Central memory CD4-positive, alpha-beta T cell (primary cell): ENCODE results near the gene CCDC9B.

Source experiments
- DNase-seq: peaks from one replicate; pipeline ENCODE4 v3.0.0; 2022

The CCDC9B gene

DNA sequence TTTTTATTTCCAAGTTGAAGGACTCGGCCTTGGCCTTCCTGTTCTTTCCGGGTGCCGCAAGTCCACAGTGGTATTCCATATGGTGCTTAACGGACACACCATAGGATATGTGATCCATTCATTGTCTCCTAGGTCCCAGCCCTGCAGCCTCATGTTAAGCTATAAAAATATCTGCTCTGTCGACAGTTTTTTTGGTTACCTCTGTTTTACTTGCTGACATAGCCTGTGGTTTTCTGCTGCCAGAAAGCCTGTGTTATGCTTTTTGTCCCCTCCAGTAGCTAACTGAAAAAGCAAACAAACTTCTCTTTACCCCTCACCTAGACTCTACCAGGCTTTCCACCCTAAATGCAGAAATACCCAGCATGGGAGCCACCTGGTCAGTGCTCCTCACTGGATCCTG is 12.0 kb downstream of the CCDC9B start:
- DNase-seq = no peak

DNA sequence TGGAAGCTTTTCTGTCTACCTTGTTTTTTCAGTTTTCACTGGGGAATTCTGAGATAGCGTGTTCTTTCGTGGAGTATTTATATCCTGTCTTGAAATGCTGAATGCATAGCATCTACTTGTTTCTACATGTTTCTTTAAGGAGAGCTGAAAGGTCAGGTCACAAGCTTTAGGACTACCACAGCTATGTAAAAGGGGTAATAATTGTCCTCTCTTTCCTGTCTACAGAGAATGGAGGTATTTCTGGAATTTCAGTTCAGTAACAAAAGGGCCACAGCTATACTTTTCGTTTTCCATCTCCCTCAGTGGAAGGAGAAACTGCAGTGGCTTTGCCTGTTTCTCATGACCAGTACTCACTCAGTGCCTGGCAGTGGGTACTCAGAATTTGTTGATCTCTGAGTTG is 12.6 kb downstream of the CCDC9B start:
- no peak for DNase-seq

DNA sequence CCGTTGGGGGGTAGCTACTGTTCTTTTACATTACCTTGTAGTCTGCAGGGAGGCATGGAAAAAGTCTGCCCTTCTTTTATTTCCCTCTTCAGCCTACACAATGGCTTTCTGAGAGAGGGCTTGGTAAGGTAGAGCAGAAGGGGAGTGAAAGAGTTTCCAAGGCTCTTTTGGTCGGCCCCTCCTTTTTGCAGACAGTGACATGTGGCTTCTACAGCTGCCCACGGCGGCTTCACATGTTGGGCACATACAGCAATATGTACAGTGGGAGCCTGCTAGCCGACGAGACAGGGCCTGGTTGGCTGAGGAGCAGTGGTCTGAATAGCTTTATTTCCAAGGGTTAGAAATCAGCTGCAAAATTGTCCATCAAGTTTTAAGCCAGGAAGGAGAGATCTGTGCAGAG is 13.3 kb downstream of the CCDC9B start:
- no peak for DNase-seq

DNA sequence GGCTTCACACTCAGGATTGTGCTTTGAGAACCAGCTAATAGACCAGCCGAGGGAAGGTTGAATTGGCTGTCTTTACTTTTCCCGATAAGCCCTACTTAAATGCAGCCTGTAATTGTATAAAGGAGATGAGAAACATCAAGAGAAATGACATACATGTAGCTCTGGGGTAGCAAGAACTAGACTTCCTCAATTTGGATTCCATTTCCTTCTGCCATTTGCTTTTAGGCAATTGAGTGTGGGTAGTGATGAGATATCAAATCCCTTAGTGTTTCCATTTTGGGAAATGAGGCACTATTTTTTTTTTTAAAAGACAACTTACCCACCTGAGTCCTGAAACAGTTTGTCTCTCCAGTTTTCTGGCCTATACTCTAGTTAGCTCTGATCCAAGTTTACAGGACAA is 15.0 kb downstream of the CCDC9B start:
- no peak for DNase-seq

DNA sequence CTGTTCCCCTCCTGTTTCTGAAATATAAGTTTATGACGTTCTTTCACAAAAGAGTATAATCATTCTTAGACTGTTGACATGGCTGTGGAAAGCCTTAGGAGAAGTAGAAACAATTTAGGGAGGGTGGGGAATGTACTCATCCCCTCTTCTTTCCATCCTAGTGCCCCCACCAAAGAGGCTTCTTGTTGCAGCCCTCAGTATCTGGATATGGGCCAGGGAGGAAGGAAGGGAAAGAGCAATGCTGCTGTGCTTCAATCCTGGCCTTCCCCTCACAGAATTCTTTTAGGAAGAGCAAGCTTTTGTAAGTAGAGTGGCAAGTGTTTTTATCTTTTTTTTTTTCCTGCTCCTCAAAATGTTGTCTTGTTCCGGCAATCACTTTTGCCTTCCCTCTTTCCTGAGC is 15.6 kb downstream of the CCDC9B start:
- no peak for DNase-seq

DNA sequence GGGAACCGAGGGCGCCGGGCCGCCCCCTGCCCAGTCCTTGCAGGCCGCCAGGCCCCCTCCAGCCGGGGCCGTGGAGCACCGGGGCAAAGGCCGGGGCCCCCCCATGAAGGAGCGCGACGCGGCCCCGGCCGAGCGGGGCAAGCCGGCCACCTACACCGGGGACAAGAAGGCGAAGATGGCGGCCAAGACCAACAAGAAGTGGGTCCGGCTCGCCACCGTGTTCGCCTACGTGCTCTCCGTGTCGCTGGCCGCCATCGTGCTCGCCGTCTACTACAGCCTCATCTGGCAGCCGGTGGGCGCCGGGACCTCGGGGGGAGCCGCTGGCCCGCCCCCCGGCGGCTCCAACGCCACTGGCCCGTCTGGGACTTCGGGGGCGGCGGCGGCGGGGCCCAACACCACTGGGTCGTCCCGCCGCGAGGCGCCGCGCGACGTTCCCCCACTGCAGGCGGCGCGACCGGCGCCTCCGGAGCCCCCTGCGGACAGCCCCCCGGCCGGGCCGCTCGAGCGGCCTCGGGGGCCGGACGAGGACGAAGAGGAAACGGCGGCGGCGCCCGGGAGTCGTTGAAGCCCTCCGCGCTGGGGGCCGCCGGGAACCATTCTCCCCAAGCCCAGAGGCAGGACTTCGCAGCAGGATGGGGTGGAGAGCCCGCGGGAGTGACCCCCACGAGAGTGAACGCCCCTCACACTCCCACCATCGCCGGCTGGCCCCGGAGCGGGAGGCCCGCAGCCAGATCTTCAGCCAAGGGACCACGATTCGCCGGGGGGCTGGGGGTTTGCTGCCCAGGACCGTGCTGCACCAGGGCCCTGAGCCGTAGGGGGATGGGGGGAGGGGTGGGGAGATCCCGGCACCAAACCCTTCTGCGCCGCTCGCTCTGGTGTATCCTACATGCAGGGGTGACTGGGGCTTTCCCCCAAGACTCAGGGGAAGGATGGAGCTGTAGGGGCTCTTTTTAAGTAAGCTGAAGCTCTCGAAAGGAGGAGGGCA is 16.5 kb downstream of the CCDC9B start:
- DNase-seq = no peak

DNA sequence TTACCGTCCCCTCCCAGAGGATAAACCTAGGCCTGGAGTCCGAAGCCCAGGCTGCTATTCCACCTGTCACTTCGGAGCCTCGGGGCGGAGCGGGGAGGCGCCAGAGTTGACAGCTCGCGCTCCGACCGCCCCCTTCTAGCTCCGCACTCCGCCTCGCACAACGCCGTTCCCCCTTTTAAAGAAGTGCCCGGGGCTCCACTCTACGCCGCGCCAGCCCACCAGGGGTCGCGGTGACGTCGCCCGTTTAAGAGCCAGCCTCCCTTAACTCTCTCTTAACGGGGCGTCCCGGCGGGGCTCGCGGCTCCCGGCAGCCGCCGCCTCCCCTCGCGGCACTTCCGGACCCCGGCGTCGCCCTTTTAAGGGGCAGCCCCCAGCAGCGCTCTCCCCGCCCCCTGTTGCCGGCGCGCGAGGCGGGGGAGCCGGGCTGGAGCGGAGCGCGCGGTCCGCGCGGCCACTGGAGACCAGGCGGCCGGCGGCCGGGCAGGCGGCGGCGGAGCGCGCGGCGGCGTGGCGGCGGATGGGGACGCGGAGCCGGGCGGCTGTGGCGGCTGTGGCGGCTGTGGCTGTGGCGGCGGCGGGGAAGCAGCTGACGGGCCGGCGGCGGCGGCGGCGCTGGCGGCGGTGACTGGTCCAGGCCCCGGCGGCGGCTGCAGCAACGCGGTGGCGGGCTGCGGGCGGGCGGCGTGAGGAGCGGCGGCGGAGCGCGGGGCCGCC is 17.3 kb downstream of the CCDC9B start, which contains the start of gene INAFM2:
INAFM2 (plus strand) TSS at position 454 of the 714 bp plus-strand sequence. CDS start 364 bp downstream, outside the sequence.
- DNase-seq = peak; percentile 86

DNA sequence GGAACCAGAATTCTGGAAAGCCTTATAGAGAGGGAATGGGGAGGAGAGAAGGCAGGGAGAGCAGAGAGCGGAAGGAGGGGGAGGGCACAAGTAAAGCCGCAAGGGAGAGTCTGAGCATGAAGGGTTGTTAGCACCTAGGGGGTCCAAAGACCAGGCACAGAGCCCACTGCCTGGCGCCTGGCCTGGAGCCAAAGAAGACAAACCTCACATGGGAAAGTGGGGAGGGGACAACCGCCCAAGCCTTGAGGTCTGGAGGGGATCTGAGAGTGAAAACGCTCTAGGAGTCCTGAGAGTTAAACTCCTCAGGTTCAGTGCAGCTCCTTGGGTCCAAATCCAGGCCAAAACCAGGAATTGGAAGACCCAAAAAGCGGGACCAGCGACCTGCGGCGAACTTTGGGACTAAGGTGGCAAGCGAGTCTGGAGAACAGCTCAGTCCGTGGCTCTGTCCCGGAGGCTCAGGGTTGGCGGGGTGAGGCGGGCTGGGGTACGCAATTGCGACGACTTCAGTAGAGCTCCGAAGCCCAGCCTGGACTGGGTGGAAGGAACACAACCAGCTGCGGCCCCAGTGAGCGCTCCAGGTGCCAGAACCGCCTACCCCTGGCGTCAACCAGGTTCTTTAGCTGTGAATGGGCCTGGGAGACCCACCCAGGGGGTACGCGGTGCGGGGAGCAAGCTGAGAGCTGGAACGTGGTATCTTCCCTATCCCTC is 18.1 kb downstream of the CCDC9B start:
- no peak for DNase-seq

DNA sequence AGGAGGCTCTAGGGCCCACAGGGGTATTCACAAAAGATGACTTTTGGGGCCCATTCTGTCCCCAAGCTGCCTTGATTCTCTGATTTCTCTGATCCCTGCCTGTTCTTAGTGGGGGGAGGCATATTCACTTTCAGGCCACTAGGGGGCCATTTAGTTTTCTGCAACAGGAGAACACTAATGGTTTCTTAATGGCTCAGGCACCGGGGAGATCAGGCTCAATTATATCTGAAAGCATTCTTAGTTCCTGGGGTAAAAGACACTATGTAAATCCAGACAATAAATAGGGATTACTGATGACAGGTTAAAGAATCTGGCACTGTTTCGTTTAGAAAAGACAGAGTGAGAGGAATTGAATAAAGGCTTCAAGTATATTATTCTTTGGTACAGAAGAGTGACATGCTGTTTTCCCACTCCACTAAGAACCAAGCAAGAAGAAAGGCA is 19.8 kb downstream of the CCDC9B start:
- peak; percentile 62 for DNase-seq

DNA sequence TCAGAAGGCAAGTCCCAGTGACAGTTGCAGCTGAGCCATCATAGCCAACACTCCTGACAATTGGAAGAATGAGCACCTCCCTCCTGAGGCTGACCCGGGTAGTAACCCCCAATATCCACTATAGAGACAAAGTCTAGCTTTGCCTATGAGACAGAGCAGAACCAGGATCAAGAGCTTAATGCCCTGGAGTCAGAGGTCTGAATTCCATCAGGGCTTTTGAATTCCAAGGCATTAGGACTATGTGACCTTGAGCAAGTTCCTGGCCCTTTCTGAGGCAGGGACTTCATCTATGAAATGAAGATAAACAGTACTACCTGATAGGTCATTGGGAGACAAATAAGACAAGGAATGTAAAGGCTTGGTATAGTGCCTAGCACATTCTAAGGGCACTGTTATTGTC is 20.3 kb downstream of the CCDC9B start:
- DNase-seq = no peak

DNA sequence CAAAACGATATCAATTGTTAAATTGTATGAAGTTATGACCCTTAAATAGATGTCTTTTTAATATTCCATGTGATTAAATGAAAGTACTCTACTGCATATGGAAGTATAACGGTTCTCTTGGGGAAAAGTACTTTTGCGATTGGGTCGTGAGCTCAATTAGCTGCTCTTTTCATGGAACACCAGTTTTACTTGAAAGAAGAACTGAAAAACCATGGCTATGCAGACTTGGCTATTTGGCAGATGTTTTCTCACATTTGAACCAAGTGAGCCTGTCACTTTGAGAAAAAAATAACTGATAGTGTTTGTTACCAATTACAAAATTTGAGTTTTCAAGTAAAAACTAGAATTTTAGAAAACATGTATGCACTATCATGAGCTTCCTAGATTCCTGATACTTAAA is 23.2 kb downstream of the CCDC9B start:
- no peak for DNase-seq

DNA sequence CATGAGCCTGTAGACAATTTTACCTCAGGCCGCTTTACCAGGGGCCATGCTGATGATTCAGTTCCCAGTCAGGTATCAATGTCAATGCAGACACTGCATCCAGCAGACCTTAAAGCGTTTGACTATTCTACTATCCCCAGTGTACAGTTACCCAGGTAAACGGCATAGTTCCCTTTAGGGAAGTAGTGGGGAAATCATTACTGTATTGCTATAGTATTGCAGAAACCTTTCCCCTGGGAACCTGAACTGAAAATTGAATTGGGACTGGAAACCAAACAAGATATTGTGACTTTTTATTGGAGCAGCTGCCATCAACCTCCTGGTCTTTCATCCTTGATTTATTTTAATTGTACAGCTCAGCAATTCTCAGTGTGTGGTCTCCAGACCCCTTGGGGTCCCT is 23.8 kb downstream of the CCDC9B start:
- DNase-seq = no peak

DNA sequence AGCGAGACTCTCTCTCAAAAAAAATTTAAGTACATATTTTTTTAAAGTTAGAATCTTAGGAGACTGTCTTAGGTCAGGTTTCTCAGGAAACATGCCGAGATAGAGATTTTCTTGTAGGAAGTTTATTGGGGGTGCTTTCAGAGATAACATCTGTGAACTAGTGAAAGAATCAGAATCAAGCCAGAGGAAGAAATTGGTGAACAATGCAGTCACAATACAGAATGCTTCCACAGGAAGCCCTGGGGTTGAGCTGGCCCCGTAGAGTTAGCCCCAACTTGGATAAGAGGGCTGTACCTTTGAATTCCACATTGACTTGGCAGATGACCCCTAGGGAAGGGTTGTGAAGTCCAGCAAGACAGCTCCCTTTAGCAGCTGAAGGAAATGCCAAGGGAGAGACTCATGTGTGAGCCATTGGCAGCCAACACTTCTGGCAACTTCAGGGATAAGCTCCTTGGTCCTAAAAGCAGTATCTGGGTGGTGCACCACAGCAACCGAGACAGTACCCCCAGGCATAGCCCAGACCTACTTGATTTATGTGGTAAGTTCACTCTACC is 25.9 kb downstream of the CCDC9B start:
- no peak for DNase-seq

DNA sequence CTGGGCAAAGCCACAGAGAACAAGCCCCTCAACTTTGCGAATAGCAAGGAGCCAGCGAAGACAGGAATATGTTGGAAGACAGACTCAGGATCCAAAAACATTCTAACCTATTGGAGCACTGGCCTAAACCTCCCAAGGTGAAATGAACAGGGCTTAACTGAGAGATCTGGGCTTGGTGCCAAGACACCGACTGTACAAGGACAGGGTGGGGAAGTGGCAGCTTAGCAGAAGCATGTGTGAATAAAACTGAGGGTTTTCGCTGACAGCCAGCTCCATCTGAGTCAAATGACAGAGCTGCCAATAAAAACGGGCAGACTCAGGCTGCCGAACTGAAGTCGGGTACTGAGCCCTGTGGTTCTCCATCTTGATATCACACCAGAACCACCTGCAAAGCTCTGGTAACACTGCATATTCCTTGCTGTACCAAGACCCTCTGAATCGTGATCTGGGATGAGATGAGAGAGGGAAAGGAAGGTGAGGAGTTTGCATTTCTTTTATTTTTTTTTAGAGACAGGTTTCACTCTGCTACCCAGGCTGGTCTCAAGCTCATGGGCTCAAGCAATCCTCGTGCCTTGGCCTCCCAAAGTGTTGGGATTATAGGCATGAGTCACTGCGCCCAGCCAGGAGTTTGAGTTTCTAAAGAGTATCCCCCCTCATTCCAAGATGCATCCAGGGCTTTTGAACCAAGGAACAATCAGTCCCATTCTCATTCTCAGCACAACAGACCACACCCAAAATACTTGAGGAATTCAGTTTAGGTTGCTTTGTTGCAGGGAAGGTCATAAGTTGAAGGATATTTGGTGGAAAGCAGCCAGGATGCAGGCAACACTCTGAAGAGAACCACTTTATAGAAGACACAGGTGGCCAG is 27.0 kb downstream of the CCDC9B start:
- DNase-seq = no peak

DNA sequence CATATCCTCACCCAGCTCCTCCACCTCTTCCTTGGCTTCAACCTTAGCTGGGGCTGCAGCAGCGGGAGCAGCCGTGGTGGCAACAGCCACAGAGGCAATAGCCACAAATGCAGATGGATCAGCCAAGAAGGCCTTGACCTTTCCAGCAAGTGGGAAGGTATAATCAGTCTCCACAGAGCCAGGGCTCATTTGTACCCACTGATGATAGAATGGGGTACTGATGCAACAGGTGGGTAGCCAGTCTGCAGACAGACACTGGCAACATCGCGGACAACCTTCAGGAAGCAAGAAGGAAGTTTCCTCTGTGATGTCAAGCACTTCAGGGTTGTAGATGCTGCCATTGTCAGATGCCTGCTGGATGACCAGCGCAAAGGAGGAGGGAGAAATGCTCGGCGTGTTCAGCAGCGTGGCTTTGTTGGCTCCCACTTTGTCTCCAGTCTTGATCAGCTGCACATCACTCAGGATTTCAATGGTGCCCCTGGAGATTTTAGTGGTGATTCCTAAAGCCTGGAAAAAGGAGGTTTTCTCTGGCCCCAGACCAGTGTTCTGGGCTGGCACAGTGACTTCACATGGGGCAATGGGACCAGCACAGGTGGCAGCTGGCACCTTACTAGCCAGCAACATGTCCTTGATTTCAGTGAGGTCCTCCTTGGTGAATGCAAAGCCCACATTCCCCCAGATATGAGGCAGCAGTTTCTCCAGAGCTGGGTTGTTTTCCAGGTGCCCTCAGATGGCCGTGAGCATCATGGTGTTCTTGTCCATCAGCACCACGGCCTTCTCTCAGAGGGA is 28.2 kb downstream of the CCDC9B start:
- DNase-seq = no peak

DNA sequence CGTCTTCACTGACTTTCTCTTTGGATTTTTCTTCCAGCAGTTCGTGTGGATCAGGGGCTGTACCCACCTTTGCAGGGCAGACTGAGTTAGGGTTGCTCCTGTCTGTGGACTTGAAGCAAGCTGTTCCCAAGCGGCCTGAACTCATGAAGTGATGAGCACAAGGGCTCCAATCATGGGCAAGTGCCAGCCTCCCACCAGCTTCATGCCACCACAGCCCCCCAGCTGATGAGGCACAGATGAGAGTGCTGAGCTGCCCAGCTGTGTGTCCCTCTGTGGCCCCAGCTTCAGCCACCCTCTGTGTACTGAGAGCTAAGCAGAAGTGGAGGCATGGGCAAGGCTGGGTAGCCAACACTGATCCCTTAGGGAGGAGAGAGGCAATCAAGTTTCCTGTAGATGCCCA is 29.7 kb downstream of the CCDC9B start:
- no peak for DNase-seq

DNA sequence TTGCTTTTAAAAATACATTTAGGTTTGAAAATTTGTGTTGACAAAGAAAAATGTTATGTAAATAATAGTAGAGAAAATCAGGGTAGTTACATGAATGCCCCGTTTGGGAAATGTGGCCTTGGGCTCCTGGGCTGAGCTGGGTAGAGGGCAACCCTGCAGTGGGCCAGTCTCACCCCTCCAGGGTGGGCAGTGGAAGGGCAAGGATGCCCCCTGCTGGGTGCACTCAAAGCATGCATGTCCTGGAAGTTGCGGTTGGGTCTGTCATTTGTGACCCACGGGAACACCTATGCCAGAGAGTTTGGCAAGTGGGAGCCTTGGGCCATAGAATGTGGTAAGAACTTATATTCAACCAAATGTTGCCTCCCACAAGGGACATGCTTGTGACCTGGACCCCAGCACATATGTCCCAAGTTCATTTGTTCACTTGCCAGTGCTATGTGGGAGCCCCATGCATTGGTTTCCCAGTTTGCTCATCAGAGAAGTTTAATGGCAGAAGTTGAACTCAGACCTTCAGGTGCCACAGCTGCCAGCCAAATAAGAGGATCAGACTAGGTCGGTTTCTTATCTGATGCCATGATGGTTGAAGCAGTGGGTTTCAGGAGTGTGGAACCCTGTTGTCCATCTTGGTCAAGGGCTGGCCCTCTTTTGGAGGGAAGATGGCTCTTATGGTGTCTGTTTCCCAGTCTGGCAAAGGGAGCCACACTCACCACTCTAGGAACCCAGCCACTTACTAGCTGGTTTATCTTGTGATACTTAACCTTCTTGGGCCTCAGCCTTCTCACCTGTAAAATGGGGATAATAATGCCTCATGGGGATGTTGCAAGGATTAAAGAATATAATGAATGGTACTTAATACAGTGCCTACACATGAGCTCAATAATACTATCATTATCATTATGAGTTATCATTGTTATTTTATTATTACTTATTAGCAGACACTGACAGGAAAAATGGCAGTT is 30.5 kb downstream of the CCDC9B start:
- peak; percentile 45 for DNase-seq

DNA sequence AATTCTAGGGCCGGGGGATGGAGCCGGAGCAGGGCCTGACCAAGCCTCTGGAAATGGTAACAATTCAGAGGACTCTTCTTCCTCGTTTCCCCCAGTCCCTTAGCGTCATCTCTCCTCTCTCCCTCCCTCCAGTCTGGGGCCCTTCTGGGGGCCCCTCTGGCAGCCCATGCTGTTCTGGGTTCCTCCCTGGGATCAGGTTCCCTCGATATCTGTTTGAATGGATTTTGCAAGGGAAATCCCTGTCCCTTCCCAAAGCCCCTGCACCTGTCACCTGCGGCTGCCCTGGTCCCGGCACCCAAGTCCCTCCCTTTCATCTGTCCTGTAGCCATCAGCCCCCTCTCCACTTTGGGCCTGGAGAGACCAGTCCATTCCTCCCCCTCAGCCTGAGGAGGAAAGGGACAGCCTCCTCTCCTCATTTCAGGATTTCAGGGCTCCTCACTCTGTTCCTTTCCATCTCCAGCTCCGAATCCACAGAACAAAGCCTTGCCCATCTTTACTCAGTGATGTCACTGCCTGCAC is 31.3 kb downstream of the CCDC9B start:
- DNase-seq = no peak

DNA sequence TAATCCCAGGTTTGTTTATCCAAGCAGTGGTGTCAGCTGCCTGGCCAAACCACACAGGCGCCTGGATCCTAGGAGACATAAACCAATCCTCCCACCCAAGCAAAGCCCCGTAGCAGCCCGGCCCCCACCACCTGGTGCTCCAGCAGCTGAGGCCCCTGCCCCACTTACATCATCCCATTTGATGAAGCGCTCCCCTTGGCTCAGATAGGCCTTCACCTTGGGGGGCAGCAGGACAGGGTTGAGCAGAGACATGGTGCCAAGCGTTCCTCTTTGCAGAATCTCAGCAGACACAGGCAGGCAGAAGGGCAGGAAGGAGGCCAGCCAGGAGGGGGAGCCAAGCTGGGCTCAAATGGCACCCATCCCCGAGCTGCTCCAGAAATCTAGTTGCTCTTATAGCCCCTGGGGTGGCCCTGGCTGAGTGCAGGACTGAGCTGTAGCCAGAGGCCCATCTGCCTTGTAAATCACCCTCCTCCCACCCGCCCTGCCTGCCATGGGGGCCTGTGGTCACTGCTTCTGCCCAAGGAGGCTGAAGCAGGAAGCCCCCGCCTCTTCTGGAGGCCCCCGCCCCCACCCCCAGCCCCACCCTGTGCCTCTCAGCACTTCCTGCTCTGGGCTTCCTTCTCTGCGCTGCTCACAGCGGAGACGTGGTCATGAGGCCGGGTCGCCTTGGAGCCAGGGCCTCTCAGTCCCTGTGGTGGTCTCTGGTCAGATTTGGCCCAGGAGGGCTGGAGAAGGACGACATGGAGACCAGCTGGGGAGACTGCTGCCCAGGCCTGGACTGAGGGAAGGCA is 33.1 kb downstream of the CCDC9B start, which contains the start of gene PLCB2:
PLCB2 (minus strand) TSS at position 515 of the 791 bp plus-strand sequence; CDS start at position 252, 263 bp downstream.
- peak; percentile 75 for DNase-seq
